ENCODE results near the gene ANKRD12. TPM values are rescaled to one million over a fixed set of nuclear protein-coding genes. Genes with fewer than 3 reads are reported as not detected.

Gene ANKRD12
- total RNA-seq, 1 experiment from 2014 or later, result 23.5 TPM

GRCh38 chr18:9102508-9103375 lies 33.8 kb upstream of the ANKRD12 start, which contains the start of gene NDUFV2 (continued):
- TF ChIP-seq CTCF (IDR thresholded peaks at IDR 0.05 in 2 of 3, conservative IDR thresholded peaks at IDR 0.05 in 1 of 3; ENCODE audit: borderline replicate concordance in 1 of 3, insufficient read depth in 1 of 3, low read depth in 2 of 3, low read length in 2 of 3) (no peak), ZFX (IDR thresholded peaks at IDR 0.05) (peak; percentile 99)

- CTCF ChIA-PET, result interaction anchor here (1.0 kb wide), 1 partner anchor 30 kb away, joined by 3 read pairs; no protein-coding TSS in a partner anchor
- Histone ChIP-seq H3K9me2 (ENCODE audit: insufficient read depth) (no peaks in the 10 kb centered on the region), H3K36me3 (ENCODE audit: control insufficient read depth in 1 of 2, insufficient read depth in 2 of 2, low read length in 2 of 2) (peaks cover 0 to 22% of the 10 kb centered on the region in 2 experiments; a peak in 2 of 4 replicates), H3K9me3 (ENCODE audit: control insufficient read depth in 1 of 2, insufficient read depth in 1 of 2, low read depth in 1 of 2, low read length in 2 of 2) (no peaks in the 10 kb centered on the region), H2AFZ (ENCODE audit: low read depth, low read length, poor library complexity, severe bottlenecking) (no peak overlapping the region), H3K4me3 (replicated peaks in 1 of 2; ENCODE audit: low read depth in 1 of 2, low read length in 2 of 2) (peak overlapping the region; percentile 69 to 81), H3K79me2 (ENCODE audit: insufficient read depth, low read length) (peaks cover 59% of the 10 kb centered on the region), H3K27me3 (ENCODE audit: insufficient read depth, low read length) (no peaks in the 10 kb centered on the region), H4K20me1 (ENCODE audit: insufficient read depth) (peaks cover 13% of the 10 kb centered on the region; the same call in 1 of the 2 replicates), H3K4me2 (ENCODE audit: low read length) (peak overlapping the region; percentile 83), H3K4me1 (ENCODE audit: control insufficient read depth in 1 of 2, insufficient read depth in 2 of 2, low read length in 2 of 2) (peaks cover 10 to 21% of the 10 kb centered on the region in 2 experiments), H3K9ac (ENCODE audit: low read length) (peak overlapping the region; percentile 75), H3K27ac (ENCODE audit: low read depth, low read length) (peak overlapping the region; percentile 84)
- intact Hi-C loops (cut with micrococcal nuclease), result loop anchor here (2.0 kb wide), 1 partner anchor 33 kb away; the partner anchor contains the start of gene ANKRD12
- RAD21 ChIA-PET (ENCODE audit: low non-redundant PET in 1 of 2, low total read pairs in 2 of 2, uncharacterized antibody in 2 of 2, unreplicated experiment in 2 of 2), result no interaction called here
- no TSS peak for BruUV-seq (replicated peaks)
- POLR2A ChIA-PET, result interaction anchor here (0.8 to 1.0 kb wide), 2 partner anchors 12 to 32 kb away, joined by 3 read pairs; no protein-coding TSS in a partner anchor
- DNase-seq (ENCODE audit: low read depth, low spot score), result no peak
- no peak for ATAC-seq
- TF ChIP-seq ZFX (IDR thresholded peaks at IDR 0.05) (no peak), EZH2 (IDR thresholded peaks at IDR 0.05) (no peak), CEBPB (IDR thresholded peaks at IDR 0.05; ENCODE audit: low read depth) (no peak), REST (IDR thresholded peaks at IDR 0.05; ENCODE audit: low read depth) (no peak), ATF3 (IDR thresholded peaks at IDR 0.05) (no peak), SP1 (IDR thresholded peaks at IDR 0.05; ENCODE audit: low read depth) (no peak), RAD21 (IDR thresholded peaks at IDR 0.05; ENCODE audit: low read depth) (peak; percentile 45; the same call in 1 of the 2 replicates), EGR1 (IDR thresholded peaks at IDR 0.05; ENCODE audit: low read depth) (no peak)
Measured at GRCh38 chr18:9103376-9103873, 33.2 kb upstream of the ANKRD12 start.
